Stimulated activated CD4-positive, alpha-beta T cell treated with anti-CD3 and anti-CD28 coated beads, Interleukin-4, amount 100 ng/mL, for 4 hours (primary cell): ENCODE measurements around the gene SRMS.

Experiments
- DNase-seq, 2 experiments: peaks; one replicate each; pipeline ENCODE4 v3.0.0-alpha.2; 2020

The SRMS gene

GRCh38 chr20:63547725-63548480, at the start of gene SRMS:
TSS of gene SRMS (minus strand) at chr20:63547749. CDS start at chr20:63547463, 286 bp downstream.
- DNase-seq = no peak

- no peak for DNase-seq
Measured at GRCh38 chr20:63596423-63596822, 48.9 kb upstream of the SRMS start.

GRCh38 chr20:63595416-63596127, 48.0 kb upstream of the SRMS start:
- no peak for DNase-seq

GRCh38 chr20:63594043-63594561, 46.6 kb upstream of the SRMS start:
- no peak for DNase-seq

- no peak for DNase-seq
Measured at GRCh38 chr20:63592661-63593060, 45.1 kb upstream of the SRMS start.

- DNase-seq = no peak
Measured at GRCh38 chr20:63591786-63592355, 44.3 kb upstream of the SRMS start.

GRCh38 chr20:63591147-63591533, 43.6 kb upstream of the SRMS start:
- DNase-seq = no peak

- DNase-seq = no peak
Measured at GRCh38 chr20:63590218-63591146, 42.9 kb upstream of the SRMS start.

- no peak for DNase-seq
Measured at GRCh38 chr20:63589261-63590217, 42.0 kb upstream of the SRMS start.

- DNase-seq = no peak
Measured at GRCh38 chr20:63588641-63589041, 41.1 kb upstream of the SRMS start.

- no peak for DNase-seq
Measured at GRCh38 chr20:63587776-63588591, 40.4 kb upstream of the SRMS start.

- no peak for DNase-seq
Measured at GRCh38 chr20:63587256-63587655, 39.7 kb upstream of the SRMS start.

GRCh38 chr20:63586797-63587196, 39.2 kb upstream of the SRMS start:
- no peak for DNase-seq

GRCh38 chr20:63585616-63586565, 38.3 kb upstream of the SRMS start:
- no peak for DNase-seq

GRCh38 chr20:63582382-63583063, 35.0 kb upstream of the SRMS start:
- DNase-seq = no peak

GRCh38 chr20:63580796-63581461, 33.4 kb upstream of the SRMS start:
- peak; percentile 62 to 81 for DNase-seq

- no peak for DNase-seq
Measured at GRCh38 chr20:63579017-63579694, 31.6 kb upstream of the SRMS start.
